Activated gamma-delta T cell (primary cell): ENCODE measurements around the gene TSHB.
"Not testable (repeated sequence)": the region's sequence is repeated elsewhere in the genome, so short reads cannot be mapped to it uniquely, and the experiment has no call there.

Source experiments
- DNase-seq: peaks from one replicate; lab custom pipeline; 2025; lab: John Stamatoyannopoulos, UW
- total RNA-seq, 2 donors: gene quantifications; one replicate each; lab custom pipeline; 2026; lab: John Stamatoyannopoulos, UW

TSHB gene
- 0 reads per million in 2 donors for total RNA-seq

DNA sequence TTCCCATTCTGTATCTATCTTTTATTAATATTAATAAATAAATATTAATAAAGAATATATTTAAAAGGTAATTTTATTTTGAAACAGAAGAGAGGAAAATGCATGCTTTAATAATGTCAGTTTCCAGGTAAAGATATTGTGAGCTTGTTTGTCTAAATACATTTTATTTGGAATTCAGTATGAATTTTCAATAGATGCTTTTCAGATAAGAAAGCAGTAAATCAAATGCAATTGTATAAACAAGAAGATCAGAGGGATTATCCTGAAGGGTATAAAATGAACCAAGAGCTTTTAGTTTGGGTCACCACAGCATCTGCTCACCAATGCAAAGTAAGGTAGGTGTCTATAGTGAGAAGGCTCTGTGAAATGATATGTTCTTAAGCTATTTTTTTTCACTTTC lies at the start of gene TSHB:
Gene TSHB, plus strand, starts transcription at position 301 of the 400 bp plus-strand sequence. CDS start 3,537 bp downstream, outside the sequence.
- DNase-seq: no peak

DNA sequence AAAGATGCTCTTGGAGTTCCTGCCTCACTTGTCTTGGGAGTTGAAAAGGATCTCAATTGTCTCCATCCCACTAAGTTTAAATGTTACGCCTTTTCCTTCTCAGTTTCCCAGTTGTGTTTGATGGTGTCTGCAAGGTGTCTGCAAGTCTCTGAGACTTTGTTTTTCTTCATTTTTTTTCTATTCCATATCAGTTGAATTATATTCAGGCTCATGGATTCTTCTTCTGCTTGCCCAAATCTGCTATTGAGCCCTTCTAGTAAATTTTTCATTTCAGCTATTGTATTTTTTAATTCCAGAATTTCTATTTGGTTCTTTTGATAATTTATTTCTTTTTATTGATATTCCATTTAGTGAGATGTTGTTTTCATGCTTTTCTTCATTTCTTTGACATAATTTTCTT lies 47.4 kb upstream of the TSHB start:
- DNase-seq: no peak

DNA sequence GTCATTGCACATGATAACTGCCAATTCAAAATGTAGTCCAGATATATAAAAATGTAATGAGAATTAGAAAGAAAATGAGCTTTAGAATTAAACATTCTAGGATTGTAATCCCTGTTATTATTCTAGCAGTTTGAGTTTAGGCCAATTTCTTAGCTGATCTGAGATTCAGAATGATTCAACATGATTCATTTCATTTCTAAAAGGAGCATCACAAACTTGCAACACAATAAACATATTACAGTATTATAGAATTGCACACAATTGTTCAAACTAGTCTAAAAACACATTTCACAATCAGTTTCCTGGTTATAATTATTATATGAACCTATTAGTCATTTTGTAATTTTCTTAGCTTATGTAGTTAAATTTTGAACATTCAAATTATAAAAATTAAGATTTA lies 43.3 kb upstream of the TSHB start:
- DNase-seq: no peak

GRCh38 chr1:114988095-114988494 lies 41.5 kb upstream of the TSHB start:
- no peak for DNase-seq

- DNase-seq: no peak
Observed at GRCh38 chr1:114997510-114998289, 31.9 kb upstream of the TSHB start.

GRCh38 chr1:115006191-115006590 lies 23.4 kb upstream of the TSHB start:
- no peak for DNase-seq

DNA sequence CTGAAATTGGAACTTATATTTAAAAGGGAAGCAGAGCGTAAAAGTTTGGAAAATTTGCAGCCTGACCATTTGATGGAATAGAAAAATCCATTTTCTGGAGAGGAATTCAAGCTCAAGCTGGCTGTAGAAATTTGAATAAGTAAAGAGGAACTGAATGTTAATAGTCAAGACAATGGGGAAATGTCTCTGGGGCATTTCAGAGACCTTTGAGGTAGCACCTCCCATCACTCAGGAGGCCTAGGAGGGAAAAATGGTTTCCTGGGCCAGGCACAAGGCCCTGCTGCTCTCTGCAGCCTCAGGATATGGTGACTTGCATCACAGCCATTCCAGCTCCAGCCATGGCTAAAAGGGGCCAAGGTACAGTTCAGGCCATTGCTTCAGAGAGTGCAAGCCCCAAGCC lies 17.6 kb upstream of the TSHB start:
- DNase-seq: no peak

GRCh38 chr1:115012434-115012833 lies 17.2 kb upstream of the TSHB start:
- no peak for DNase-seq

DNA sequence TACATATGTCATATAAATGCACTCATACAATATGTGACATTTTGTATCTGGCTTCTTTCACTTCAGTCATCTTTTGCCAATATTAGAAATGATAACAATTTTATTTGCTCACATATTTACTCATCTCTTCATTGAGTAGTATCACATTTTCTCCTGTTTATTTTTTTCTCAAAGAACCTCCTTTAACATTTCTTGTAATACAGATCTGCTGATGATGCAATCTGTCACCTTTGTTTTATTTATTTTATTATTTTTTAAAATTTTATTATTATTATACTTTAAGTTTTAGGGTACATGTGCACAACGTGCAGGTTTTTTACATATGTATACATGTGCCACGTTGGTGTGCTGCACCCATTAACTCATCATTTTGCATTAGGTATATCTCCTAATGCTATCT lies 15.8 kb upstream of the TSHB start:
- DNase-seq: no peak

DNA sequence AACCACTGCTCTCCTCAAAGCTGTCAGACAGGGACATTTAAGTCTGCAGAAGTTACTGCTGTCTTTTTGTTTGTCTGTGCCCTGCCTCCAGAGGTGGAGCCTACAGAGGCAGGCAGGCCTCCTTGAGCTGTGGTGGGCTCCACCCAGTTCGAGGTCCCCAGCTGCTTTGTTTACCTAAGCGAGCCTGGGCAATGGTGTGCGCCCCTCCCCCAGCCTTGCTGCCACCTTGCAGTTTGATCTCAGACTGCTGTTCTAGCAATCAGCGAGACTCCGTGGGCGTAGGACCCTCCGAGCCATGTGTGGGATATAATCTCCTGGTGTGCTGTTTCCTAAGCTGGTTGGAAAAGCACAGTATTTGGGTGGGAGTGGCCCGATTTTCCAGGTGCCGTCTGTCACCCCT lies 10.1 kb upstream of the TSHB start:
- not testable (repeated sequence) for DNase-seq

GRCh38 chr1:115021145-115021544 lies 8.5 kb upstream of the TSHB start:
- DNase-seq: no peak

GRCh38 chr1:115023593-115023992 lies 6.0 kb upstream of the TSHB start:
- no peak for DNase-seq

GRCh38 chr1:115031595-115031994 lies 2.0 kb downstream of the TSHB start:
- no peak for DNase-seq

DNA sequence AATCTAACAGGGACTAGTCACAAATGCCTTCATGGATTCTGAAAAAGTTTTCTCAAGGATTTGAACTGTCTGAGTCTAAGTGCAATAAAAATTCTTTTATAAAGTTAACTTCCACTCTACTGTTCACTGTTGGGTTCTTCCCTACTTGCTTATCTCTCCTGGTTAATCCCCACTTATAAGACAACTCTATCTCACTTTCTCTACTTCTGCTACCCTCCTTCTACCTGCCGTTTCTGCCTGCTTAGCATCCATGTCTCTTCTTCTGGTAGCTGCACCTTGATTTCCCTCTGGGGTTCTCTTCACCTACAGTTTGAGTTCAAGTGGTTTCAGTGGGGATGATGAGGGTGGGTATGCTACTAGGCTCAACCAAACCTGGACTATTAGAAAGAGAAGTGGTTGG lies 6.0 kb downstream of the TSHB start:
- no peak for DNase-seq

- no peak for DNase-seq
Observed at GRCh38 chr1:115036814-115037507, 7.3 kb downstream of the TSHB start.

DNA sequence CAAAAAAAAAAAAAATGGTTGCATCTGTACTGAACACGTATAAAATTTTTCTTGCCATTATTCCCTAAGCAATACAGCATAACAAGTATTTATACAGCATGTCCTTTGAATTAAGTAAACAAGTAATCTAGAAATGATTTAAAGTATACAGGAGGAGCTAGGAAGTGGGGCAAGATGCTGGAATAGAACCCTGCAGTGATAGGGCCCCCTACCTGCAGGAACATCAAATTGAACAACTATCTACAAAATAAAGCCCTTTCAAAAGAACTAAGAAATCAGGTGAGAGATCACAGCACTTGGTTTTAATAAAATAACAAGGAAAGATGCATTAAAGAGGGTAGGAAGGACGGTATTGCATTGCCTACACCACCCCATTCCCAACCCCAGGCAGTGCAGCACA lies 10.9 kb downstream of the TSHB start:
- DNase-seq: no peak

GRCh38 chr1:115041654-115042053 lies 12.0 kb downstream of the TSHB start:
- DNase-seq: no peak

GRCh38 chr1:115046751-115047150 lies 17.1 kb downstream of the TSHB start:
- DNase-seq: no peak

- no peak for DNase-seq
Observed at GRCh38 chr1:115051850-115052249, 22.2 kb downstream of the TSHB start.

- no peak for DNase-seq
Observed at GRCh38 chr1:115052454-115053083, 22.9 kb downstream of the TSHB start.

DNA sequence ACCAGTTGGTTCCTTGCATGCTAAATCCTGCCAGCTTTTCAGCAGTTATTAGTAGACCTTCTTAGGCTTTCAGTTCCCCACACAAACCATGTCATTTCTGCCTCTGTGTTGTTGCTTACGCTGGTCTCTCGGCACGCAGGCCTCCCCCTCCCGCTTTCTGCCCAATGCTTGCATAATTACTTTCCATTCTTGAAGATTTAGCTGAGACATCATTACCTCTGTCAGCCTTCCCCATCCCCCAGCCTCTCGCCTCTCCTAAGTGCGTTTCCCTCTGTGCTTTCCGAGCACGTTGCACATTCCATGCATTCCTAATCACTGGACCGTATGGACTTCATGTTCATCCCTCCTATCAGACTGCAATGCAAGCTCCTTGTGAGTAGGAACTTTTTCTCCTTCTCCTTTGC lies 26.8 kb downstream of the TSHB start:
- no peak for DNase-seq

GRCh38 chr1:115057661-115058254 lies 28.1 kb downstream of the TSHB start:
- no peak for DNase-seq

GRCh38 chr1:115059316-115059715 lies 29.7 kb downstream of the TSHB start:
- no peak for DNase-seq
